Suppressor macrophage (primary cell): Measurements from ENCODE around the gene C20orf173.
"Not testable (repeated sequence)": the region's sequence is repeated elsewhere in the genome, so short reads cannot be mapped to it uniquely, and the experiment has no call there.

ENCODE experiments used
- DNase-seq, 4 experiments: peaks; one replicate each; pipeline ENCODE4 v3.0.0-alpha.2; 2020 to 2022
- total RNA-seq, 17 experiments: gene quantifications; one replicate each; lab custom pipeline; 2026; ENCODE audit warnings: mixed read lengths in 6 of 17, inconsistent platforms in 3 of 17; lab: John Stamatoyannopoulos, UW

C20orf173 gene
- total RNA-seq = 0 to 0.44 (median 0) reads per million in 17 experiments

- DNase-seq = no peak
Observed at GRCh38 chr20:35529552-35529951, at the start of gene C20orf173. Gene C20orf173, minus strand, starts transcription at chr20:35529652. Its CDS starts 279 bp downstream, at chr20:35529373.

- DNase-seq = no peak
Observed at GRCh38 chr20:35579196-35579595, 49.7 kb upstream of the C20orf173 start.

- DNase-seq = no peak
Observed at GRCh38 chr20:35578469-35578868, 49.0 kb upstream of the C20orf173 start.

- DNase-seq = no peak
Observed at GRCh38 chr20:35576816-35577215, 47.4 kb upstream of the C20orf173 start.

- DNase-seq = no peak
Observed at GRCh38 chr20:35575958-35576357, 46.5 kb upstream of the C20orf173 start.

- no peak for DNase-seq
Observed at GRCh38 chr20:35572838-35573237, 43.4 kb upstream of the C20orf173 start.

GRCh38 chr20:35571555-35571954 is 42.1 kb upstream of the C20orf173 start:
- DNase-seq = no peak

- peak in 1 of 4 experiments; percentile 16 for DNase-seq
Observed at GRCh38 chr20:35568645-35569044, 39.2 kb upstream of the C20orf173 start.

- no peak for DNase-seq
Observed at GRCh38 chr20:35564905-35565304, 35.5 kb upstream of the C20orf173 start.

- no peak for DNase-seq
Observed at GRCh38 chr20:35563834-35564233, 34.4 kb upstream of the C20orf173 start.

GRCh38 chr20:35562541-35563110 is 33.2 kb upstream of the C20orf173 start:
- no peak for DNase-seq

- no peak for DNase-seq
Observed at GRCh38 chr20:35561671-35562070, 32.2 kb upstream of the C20orf173 start.

GRCh38 chr20:35561268-35561667 is 31.8 kb upstream of the C20orf173 start:
- DNase-seq = peak; percentile 12 to 43 (median 29)

- no peak for DNase-seq
Observed at GRCh38 chr20:35560541-35560940, 31.1 kb upstream of the C20orf173 start.

- DNase-seq = no peak
Observed at GRCh38 chr20:35560105-35560511, 30.7 kb upstream of the C20orf173 start.

- DNase-seq = no peak
Observed at GRCh38 chr20:35559042-35559693, 29.7 kb upstream of the C20orf173 start.

- DNase-seq = no peak
Observed at GRCh38 chr20:35558451-35558850, 29.0 kb upstream of the C20orf173 start.

GRCh38 chr20:35556871-35557270 is 27.4 kb upstream of the C20orf173 start:
- DNase-seq = no peak

- DNase-seq = no peak
Observed at GRCh38 chr20:35555951-35556645, 26.6 kb upstream of the C20orf173 start.

- not testable (repeated sequence) for DNase-seq
Observed at GRCh38 chr20:35555461-35555860, 26.0 kb upstream of the C20orf173 start.

- DNase-seq = no peak
Observed at GRCh38 chr20:35552914-35553313, 23.5 kb upstream of the C20orf173 start.

- no peak for DNase-seq
Observed at GRCh38 chr20:35551503-35551902, 22.1 kb upstream of the C20orf173 start.

GRCh38 chr20:35547329-35547728 is 17.9 kb upstream of the C20orf173 start:
- DNase-seq = no peak

GRCh38 chr20:35546127-35546526 is 16.7 kb upstream of the C20orf173 start:
- no peak for DNase-seq
